Measurements from ENCODE around the gene SHCBP1.

DNA sequence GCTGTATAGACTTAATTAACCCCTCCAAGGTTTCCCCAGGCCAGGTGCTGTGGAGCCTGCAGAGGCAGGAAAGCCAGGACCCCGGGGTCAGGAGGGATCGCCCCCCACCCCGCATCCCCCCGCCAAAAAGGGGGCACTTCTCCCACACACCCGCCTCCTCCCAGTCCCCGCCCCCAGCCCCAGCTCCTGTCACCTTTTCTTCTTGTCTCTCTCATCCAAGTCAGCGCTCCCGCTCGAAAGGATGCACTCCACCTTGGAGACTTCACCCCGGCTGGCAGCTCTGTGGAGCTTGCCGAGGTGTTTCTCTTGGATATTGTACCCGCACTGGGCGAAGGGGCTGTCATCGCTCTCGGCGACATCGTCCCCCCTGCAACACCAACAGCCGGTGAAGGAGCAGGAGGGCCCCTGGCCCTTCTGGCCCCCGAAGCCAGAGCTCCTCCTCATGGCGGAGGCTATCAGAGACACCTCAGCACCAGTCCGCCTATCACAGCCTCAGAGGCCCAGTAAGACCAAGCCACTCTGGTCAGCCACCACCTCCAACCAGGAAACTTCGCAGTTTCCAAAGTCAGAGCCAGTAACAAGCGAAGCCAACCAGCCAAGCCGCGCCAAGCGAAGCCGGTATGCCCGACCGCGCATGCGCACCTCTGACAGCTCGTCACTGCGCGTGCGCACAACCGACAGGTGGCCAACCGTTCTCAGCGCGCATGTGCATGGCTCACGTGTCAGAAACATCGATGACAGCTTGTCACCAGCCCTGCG is 52.5 kb downstream of the SHCBP1 start:
- TF ChIP-seq, protein P1, sequence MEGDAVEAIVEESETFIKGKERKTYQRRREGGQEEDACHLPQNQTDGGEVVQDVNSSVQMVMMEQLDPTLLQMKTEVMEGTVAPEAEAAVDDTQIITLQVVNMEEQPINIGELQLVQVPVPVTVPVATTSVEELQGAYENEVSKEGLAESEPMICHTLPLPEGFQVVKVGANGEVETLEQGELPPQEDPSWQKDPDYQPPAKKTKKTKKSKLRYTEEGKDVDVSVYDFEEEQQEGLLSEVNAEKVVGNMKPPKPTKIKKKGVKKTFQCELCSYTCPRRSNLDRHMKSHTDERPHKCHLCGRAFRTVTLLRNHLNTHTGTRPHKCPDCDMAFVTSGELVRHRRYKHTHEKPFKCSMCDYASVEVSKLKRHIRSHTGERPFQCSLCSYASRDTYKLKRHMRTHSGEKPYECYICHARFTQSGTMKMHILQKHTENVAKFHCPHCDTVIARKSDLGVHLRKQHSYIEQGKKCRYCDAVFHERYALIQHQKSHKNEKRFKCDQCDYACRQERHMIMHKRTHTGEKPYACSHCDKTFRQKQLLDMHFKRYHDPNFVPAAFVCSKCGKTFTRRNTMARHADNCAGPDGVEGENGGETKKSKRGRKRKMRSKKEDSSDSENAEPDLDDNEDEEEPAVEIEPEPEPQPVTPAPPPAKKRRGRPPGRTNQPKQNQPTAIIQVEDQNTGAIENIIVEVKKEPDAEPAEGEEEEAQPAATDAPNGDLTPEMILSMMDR (IDR thresholded peaks at IDR 0.05): no peak
- TF ChIP-seq POLR2A (IDR thresholded peaks at IDR 0.05): no peak
- no peak for TF ChIP-seq EP300 (IDR thresholded peaks at IDR 0.05)

All from suprapubic skin (tissue), 3 donors.